Measurements from ENCODE around the gene ANKMY1. TPM values are rescaled to one million over a fixed set of nuclear protein-coding genes. Genes with fewer than 3 reads are reported as not detected.

ANKMY1 gene
- total RNA-seq, 1 experiment from 2014 or later = 19.5 TPM

DNA sequence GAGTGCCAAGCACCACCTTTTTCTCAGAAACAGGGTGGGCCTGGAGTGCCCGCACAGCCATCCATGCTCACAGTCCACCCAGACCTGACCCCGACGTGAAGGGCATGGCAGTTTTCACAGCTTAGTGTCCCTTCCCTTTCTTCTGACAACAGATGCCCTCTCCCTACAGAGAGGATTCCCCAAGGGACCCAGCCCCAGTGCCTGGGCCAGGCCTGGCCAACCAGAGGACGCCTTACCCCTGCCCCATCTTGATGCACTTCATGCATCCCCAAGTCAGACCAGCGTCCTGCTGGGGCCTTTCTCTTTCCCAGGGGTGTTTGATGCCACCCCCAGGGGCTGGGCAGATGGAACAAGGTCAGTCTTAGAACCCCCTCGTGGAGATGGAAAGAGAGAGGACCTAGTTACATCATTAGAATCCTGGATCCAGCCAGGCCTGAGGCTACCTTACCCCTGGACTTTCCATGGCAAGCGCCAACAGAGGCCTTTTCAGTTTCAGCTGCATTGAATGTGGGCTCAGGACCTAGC lies 3.8 kb downstream of the ANKMY1 start:
- Histone ChIP-seq H3K79me2 (ENCODE audit: low read length) (peaks cover 31% of the 10 kb centered on the region), H3K27ac (ENCODE audit: low read length) (no peak overlapping the region), H3F3A (ENCODE audit: low read length, unreplicated experiment) (no peaks in the 10 kb centered on the region), H2AFZ (ENCODE audit: low read length) (no peak overlapping the region), H4K20me1 (ENCODE audit: low read length) (no peaks in the 10 kb centered on the region; the same call in 1 of the 2 replicates), H3K27me3 (ENCODE audit: low read length) (no peaks in the 10 kb centered on the region), H3K9me2 (replicated peaks; ENCODE audit: low read length) (no peaks in the 10 kb centered on the region), H3K4me1 (ENCODE audit: insufficient read depth, low read length) (peaks cover 3% of the 10 kb centered on the region; the same call in 1 of the 2 replicates), H3K36me3 (ENCODE audit: low read depth, low read length) (0 out of 2 replicates have a peak, but pooled peaks cover 4% of the 10 kb centered on the region), H3K9me3 (ENCODE audit: low read length) (no peaks in the 10 kb centered on the region), H3K4me2 (ENCODE audit: low read length) (no peak overlapping the region), H3K9ac (ENCODE audit: low read length) (no peak overlapping the region), H3K4me3 (ENCODE audit: low read length) (no peak overlapping the region)
- no TSS peak for BruUV-seq (replicated peaks)
- ChIA-PET POLR2A (ENCODE audit: unreplicated experiment) (interaction anchor here (0.7 kb wide), 1 partner anchor 33 kb away, joined by 4 read pairs; the partner anchor contains the start of gene CAPN10), CTCF (no interaction called here)
- intact Hi-C loops (cut with micrococcal nuclease) = no loop called here
- DNase-seq (no peak), ATAC-seq (no peak)
- TF ChIP-seq EZH2phosphoT487 (IDR thresholded peaks at IDR 0.05; ENCODE audit: borderline replicate concordance, low read length) (no peak), EZH2 (IDR thresholded peaks at IDR 0.05; ENCODE audit: low read length, unreplicated experiment) (no peak), CTCF (conservative IDR thresholded peaks at IDR 0.05; ENCODE audit: low read depth, low read length) (no peak)

GRCh38 chr2:240551811-240552210 lies 6.0 kb downstream of the ANKMY1 start:
- no TSS peak for BruUV-seq (replicated peaks)
- H3K9me2 ChIP-seq (replicated peaks; ENCODE audit: low read length) = no peaks in the 10 kb centered on the region
- H3K36me3 ChIP-seq (ENCODE audit: low read depth, low read length) = 0 out of 2 replicates have a peak, but pooled peaks cover 4% of the 10 kb centered on the region
- ChIA-PET POLR2A (ENCODE audit: unreplicated experiment) (no interaction called here), CTCF (no interaction called here)
- intact Hi-C loops (cut with micrococcal nuclease) = no loop called here
- ATAC-seq (no peak), DNase-seq (no peak)
- H3K4me2 ChIP-seq (ENCODE audit: low read length) = no peak overlapping the region
- H4K20me1 ChIP-seq (ENCODE audit: low read length) = no peaks in the 10 kb centered on the region; the same call in 1 of the 2 replicates
- H2AFZ ChIP-seq (ENCODE audit: low read length) = no peak overlapping the region
- H3K4me3 ChIP-seq (ENCODE audit: low read length) = no peak overlapping the region
- H3K27ac ChIP-seq (ENCODE audit: low read length) = no peak overlapping the region
- no peaks in the 10 kb centered on the region for H3K27me3 ChIP-seq (ENCODE audit: low read length)
- H3K9ac ChIP-seq (ENCODE audit: low read length) = no peak overlapping the region
- H3K9me3 ChIP-seq (ENCODE audit: low read length) = no peaks in the 10 kb centered on the region
- H3K79me2 ChIP-seq (ENCODE audit: low read length) = peaks cover 11% of the 10 kb centered on the region
- TF ChIP-seq CTCF (conservative IDR thresholded peaks at IDR 0.05; ENCODE audit: low read depth, low read length) = no peak
- TF ChIP-seq EZH2phosphoT487 (IDR thresholded peaks at IDR 0.05; ENCODE audit: borderline replicate concordance, low read length) = no peak
- TF ChIP-seq EZH2 (IDR thresholded peaks at IDR 0.05; ENCODE audit: low read length, unreplicated experiment) = no peak
- H3F3A ChIP-seq (ENCODE audit: low read length, unreplicated experiment) = no peaks in the 10 kb centered on the region
- no peaks in the 10 kb centered on the region for H3K4me1 ChIP-seq (ENCODE audit: insufficient read depth, low read length)

- POLR2A ChIA-PET (ENCODE audit: unreplicated experiment) = no interaction called here
- H3K4me1 ChIP-seq (ENCODE audit: insufficient read depth, low read length) = no peaks in the 10 kb centered on the region
- no peaks in the 10 kb centered on the region for H3K27me3 ChIP-seq (ENCODE audit: low read length)
- BruUV-seq (replicated peaks) = no TSS peak
- no peak overlapping the region for H3K4me2 ChIP-seq (ENCODE audit: low read length)
- CTCF ChIA-PET = no interaction called here
- no peaks in the 10 kb centered on the region for H3F3A ChIP-seq (ENCODE audit: low read length, unreplicated experiment)
- no peak overlapping the region for H3K4me3 ChIP-seq (ENCODE audit: low read length)
- DNase-seq (no peak), ATAC-seq (no peak)
- H2AFZ ChIP-seq (ENCODE audit: low read length) = no peak overlapping the region
- no peak overlapping the region for H3K27ac ChIP-seq (ENCODE audit: low read length)
- 0 out of 2 replicates have a peak, but pooled peaks cover 4% of the 10 kb centered on the region for H3K36me3 ChIP-seq (ENCODE audit: low read depth, low read length)
- peaks cover 7% of the 10 kb centered on the region for H3K79me2 ChIP-seq (ENCODE audit: low read length)
- no peaks in the 10 kb centered on the region for H4K20me1 ChIP-seq (ENCODE audit: low read length)
- TF ChIP-seq EZH2 (IDR thresholded peaks at IDR 0.05; ENCODE audit: low read length, unreplicated experiment) (no peak), EZH2phosphoT487 (IDR thresholded peaks at IDR 0.05; ENCODE audit: borderline replicate concordance, low read length) (no peak), CTCF (conservative IDR thresholded peaks at IDR 0.05; ENCODE audit: low read depth, low read length) (no peak)
- intact Hi-C loops (cut with micrococcal nuclease) = no loop called here
- no peak overlapping the region for H3K9ac ChIP-seq (ENCODE audit: low read length)
- H3K9me2 ChIP-seq (replicated peaks; ENCODE audit: low read length) = no peaks in the 10 kb centered on the region
- no peaks in the 10 kb centered on the region for H3K9me3 ChIP-seq (ENCODE audit: low read length)
Observed at GRCh38 chr2:240551288-240551687, 6.5 kb downstream of the ANKMY1 start.

All from PC-3 (cell line).